Frontal cortex (tissue), 4 donors: ENCODE data around the gene ENC1. TPM values are rescaled to one million over a fixed set of nuclear protein-coding genes. Genes with fewer than 3 reads are reported as not detected.
"Not testable (repeated sequence)": the region's sequence is repeated elsewhere in the genome, so short reads cannot be mapped to it uniquely, and the experiment has no call there.

ENCODE experiments used
- DNase-seq, 2 donors: peaks; one replicate each; pipeline ENCODE4 v3.0.0; 2012; ENCODE audit warnings: low spot score in 2 of 2
- FAIRE-seq: peaks from 2 replicates; lab custom pipeline; 2012; peaks lifted over from hg19 to GRCh38; lab: Jason Lieb, UNC
- total RNA-seq: library from RNA; depleted of rRNA; stranded (reverse); fragments of >200 nt; gene quantifications from one replicate; pipeline ENCODE4 v1.2.3, GENCODE V29; 2014
- donor health status: control.
- donor health status: control.
- donor health status: control.

The ENC1 gene
- total RNA-seq = 1,653 TPM

GRCh38 chr5:74640450-74640953, at the start of gene ENC1:
Gene ENC1 (minus strand): TSS chr5:74640728. CDS start chr5:74636485, 4,243 bp downstream.
- peak; percentile 49 to 52 for DNase-seq
- no peak for FAIRE-seq

GRCh38 chr5:74686962-74687751, 46.6 kb upstream of the ENC1 start:
- DNase-seq (no peak), FAIRE-seq (no peak)

GRCh38 chr5:74685979-74686631, 45.6 kb upstream of the ENC1 start:
- DNase-seq (no peak), FAIRE-seq (no peak)

- DNase-seq (peak; percentile 82 to 92), FAIRE-seq (no peak)
Observed at GRCh38 chr5:74684900-74685851, 44.6 kb upstream of the ENC1 start, which contains the start of gene HEXB. Gene HEXB (plus strand): TSS chr5:74685233. CDS start chr5:74685261, 28 bp downstream.

- FAIRE-seq = no peak
- no peak for DNase-seq
Observed at GRCh38 chr5:74679966-74680365, 39.4 kb upstream of the ENC1 start.

- not testable (repeated sequence) for FAIRE-seq
Observed at GRCh38 chr5:74679300-74679699, 38.8 kb upstream of the ENC1 start.

GRCh38 chr5:74678123-74678522, 37.6 kb upstream of the ENC1 start:
- DNase-seq, FAIRE-seq: not testable (repeated sequence)

More at GRCh38 chr5:74679300-74679699, 38.8 kb upstream of the ENC1 start:
- not testable (repeated sequence) for DNase-seq

- not testable (repeated sequence) for FAIRE-seq, DNase-seq
Observed at GRCh38 chr5:74676466-74676865, 35.9 kb upstream of the ENC1 start.

GRCh38 chr5:74673011-74673790, 32.7 kb upstream of the ENC1 start:
- DNase-seq (no peak), FAIRE-seq (peak; percentile 49)

- FAIRE-seq = no peak
- DNase-seq = no peak
Observed at GRCh38 chr5:74672215-74672877, 31.8 kb upstream of the ENC1 start.

- FAIRE-seq = no peak
- no peak for DNase-seq
Observed at GRCh38 chr5:74670396-74671038, 30.0 kb upstream of the ENC1 start.

- DNase-seq = no peak
- no peak for FAIRE-seq
Observed at GRCh38 chr5:74669821-74670220, 29.3 kb upstream of the ENC1 start.

- FAIRE-seq (no peak), DNase-seq (no peak)
Observed at GRCh38 chr5:74667396-74667795, 26.9 kb upstream of the ENC1 start.

- DNase-seq (no peak), FAIRE-seq (no peak)
Observed at GRCh38 chr5:74665816-74666215, 25.3 kb upstream of the ENC1 start.

GRCh38 chr5:74665273-74665672, 24.7 kb upstream of the ENC1 start:
- DNase-seq (no peak), FAIRE-seq (no peak)

GRCh38 chr5:74664551-74664950, 24.0 kb upstream of the ENC1 start:
- no peak for FAIRE-seq

GRCh38 chr5:74660873-74661272, 20.3 kb upstream of the ENC1 start:
- no peak for FAIRE-seq

More at GRCh38 chr5:74664551-74664950, 24.0 kb upstream of the ENC1 start:
- no peak for DNase-seq

GRCh38 chr5:74660140-74660539, 19.6 kb upstream of the ENC1 start:
- no peak for DNase-seq
- FAIRE-seq = no peak

More at GRCh38 chr5:74660873-74661272, 20.3 kb upstream of the ENC1 start:
- no peak for DNase-seq
